GM18517 (cell line): Measurements from ENCODE around the gene ARFIP2.

Experiments used
- ATAC-seq: cut with Tn5 transposase; IDR thresholded peaks from one replicate; pipeline ENCODE4 v1.9.1; 2021; ENCODE audit warnings: mild to moderate bottlenecking, moderate library complexity; ENCODE audit not compliant: unreplicated experiment

Gene ARFIP2

GRCh38 chr11:6448574-6448973 lies 32.6 kb downstream of the ARFIP2 start:
- no peak for ATAC-seq

GRCh38 chr11:6443269-6444003 lies 37.7 kb downstream of the ARFIP2 start:
- peak; percentile 72 for ATAC-seq

GRCh38 chr11:6442441-6442840 lies 38.7 kb downstream of the ARFIP2 start:
- ATAC-seq, result no peak

- no peak for ATAC-seq
These were observed 40.2 kb downstream of the ARFIP2 start, which contains the start of gene HPX for GRCh38 chr11:6440906-6441358. HPX (minus strand) TSS chr11:6440987; CDS start chr11:6440963, 24 bp downstream.

- ATAC-seq, result no peak
These were observed 42.1 kb downstream of the ARFIP2 start for GRCh38 chr11:6438979-6439571.

GRCh38 chr11:6437993-6438392 lies 43.1 kb downstream of the ARFIP2 start:
- ATAC-seq, result no peak

GRCh38 chr11:6437423-6437822 lies 43.7 kb downstream of the ARFIP2 start:
- no peak for ATAC-seq

- peak; percentile 58 for ATAC-seq
These were observed 47.0 kb downstream of the ARFIP2 start for GRCh38 chr11:6433998-6434660.

- no peak for ATAC-seq
These were observed 49.3 kb downstream of the ARFIP2 start for GRCh38 chr11:6431861-6432260.

- ATAC-seq, result no peak
These were observed 53.6 kb downstream of the ARFIP2 start for GRCh38 chr11:6427516-6427915.
